ENCODE results near the gene VPS13D. TPM values are rescaled to one million over a fixed set of nuclear protein-coding genes. Genes with fewer than 3 reads are reported as not detected.

Gene VPS13D
- total RNA-seq, 2 donors from 2014 or later, result 54.0 to 63.3 TPM

- H3K4me3 ChIP-seq, result no peak overlapping the region
- H3K27ac ChIP-seq, result no peak overlapping the region
- DNase-seq (no peak), ATAC-seq (no peak)
- H3K36me3 ChIP-seq (replicated peaks in 1 of 2; ENCODE audit: insufficient read depth in 1 of 2, low read depth in 2 of 2), result no peaks in the 10 kb centered on the region
- no peaks in the 10 kb centered on the region for H3K27me3 ChIP-seq
- intact Hi-C loops (cut with DNase I), result no loop called here
- 61 to 69% methylated on average over 13 of the region's 13 CpGs for WGBS, 2 donors
- TF ChIP-seq CTCF (IDR thresholded peaks at IDR 0.05), result no peak
- TF ChIP-seq POLR2A (IDR thresholded peaks at IDR 0.05), result no peak
- H3K4me1 ChIP-seq, result peaks cover 13% of the 10 kb centered on the region
- H3K9me3 ChIP-seq, result no peaks in the 10 kb centered on the region
Observed at GRCh38 chr1:12229386-12229834, 420 bp upstream of the VPS13D start.

GRCh38 chr1:12230549-12231275 is 882 bp downstream of the VPS13D start:
- H3K4me1 ChIP-seq, result peaks cover 13% of the 10 kb centered on the region
- peak overlapping the region; percentile 84 to 92 (median 88) for H3K27ac ChIP-seq
- peak overlapping the region; percentile 87 to 96 for H3K4me3 ChIP-seq
- 0 to 2% methylated on average over 9 to 26 of the region's 36 CpGs for WGBS, 2 donors
- ATAC-seq (peak; percentile 82), DNase-seq (peak; percentile 78 to 85 (median 85))
- TF ChIP-seq CTCF (IDR thresholded peaks at IDR 0.05) (peak in 1 of 7 experiments; percentile 12), POLR2A (IDR thresholded peaks at IDR 0.05) (peak; percentile 13 to 60 (median 58))
- no peaks in the 10 kb centered on the region for H3K27me3 ChIP-seq
- peaks cover 0 to 2% of the 10 kb centered on the region in 2 donors for H3K36me3 ChIP-seq (replicated peaks in 1 of 2; ENCODE audit: insufficient read depth in 1 of 2, low read depth in 2 of 2)
- H3K9me3 ChIP-seq, result no peaks in the 10 kb centered on the region
- intact Hi-C loops (cut with DNase I), result no loop called here

GRCh38 chr1:12231276-12231595 is 1.4 kb downstream of the VPS13D start:
- 7 to 14% methylated on average over 4 of the region's 4 CpGs for WGBS, 2 donors
- H3K27me3 ChIP-seq, result no peaks in the 10 kb centered on the region
- no peaks in the 10 kb centered on the region for H3K9me3 ChIP-seq
- H3K4me1 ChIP-seq, result peaks cover 13% of the 10 kb centered on the region
- ATAC-seq (no peak), DNase-seq (no peak)
- intact Hi-C loops (cut with DNase I), result no loop called here
- TF ChIP-seq POLR2A (IDR thresholded peaks at IDR 0.05), result no peak
- no peak for TF ChIP-seq CTCF (IDR thresholded peaks at IDR 0.05)
- peaks cover 0 to 2% of the 10 kb centered on the region in 2 donors for H3K36me3 ChIP-seq (replicated peaks in 1 of 2; ENCODE audit: insufficient read depth in 1 of 2, low read depth in 2 of 2)
- H3K4me3 ChIP-seq, result peak overlapping the region; percentile 87 to 96
- H3K27ac ChIP-seq, result peak overlapping the region; percentile 84 to 92 (median 88)

GRCh38 chr1:12232221-12232620 is 2.4 kb downstream of the VPS13D start:
- peak in 2 of 4 donors; percentile 9 to 15 for DNase-seq
- peaks cover 13% of the 10 kb centered on the region for H3K4me1 ChIP-seq
- 88 to 89% methylated on average over 2 of the region's 2 CpGs for WGBS, 2 donors
- H3K9me3 ChIP-seq, result no peaks in the 10 kb centered on the region
- intact Hi-C loops (cut with DNase I), result no loop called here
- H3K4me3 ChIP-seq, result no peak overlapping the region
- ATAC-seq, result no peak
- H3K27ac ChIP-seq, result no peak overlapping the region
- TF ChIP-seq CTCF (IDR thresholded peaks at IDR 0.05) (no peak), POLR2A (IDR thresholded peaks at IDR 0.05) (no peak)
- H3K27me3 ChIP-seq, result no peaks in the 10 kb centered on the region
- peaks cover 0 to 4% of the 10 kb centered on the region in 2 donors for H3K36me3 ChIP-seq (replicated peaks in 1 of 2; ENCODE audit: insufficient read depth in 1 of 2, low read depth in 2 of 2)

- no peak for ATAC-seq
- H3K4me3 ChIP-seq, result no peak overlapping the region
- H3K36me3 ChIP-seq (replicated peaks in 1 of 2; ENCODE audit: insufficient read depth in 1 of 2, low read depth in 2 of 2), result peaks cover 0 to 17% of the 10 kb centered on the region in 2 donors
- intact Hi-C loops (cut with DNase I), result no loop called here
- DNase-seq, result peak in 1 of 4 donors; percentile 8
- H3K27ac ChIP-seq, result no peak overlapping the region
- no peaks in the 10 kb centered on the region for H3K27me3 ChIP-seq
- no peaks in the 10 kb centered on the region for H3K9me3 ChIP-seq
- no peaks in the 10 kb centered on the region for H3K4me1 ChIP-seq
- WGBS, 2 donors, result 63 to 69% methylated on average over 2 of the region's 2 CpGs
- no peak for TF ChIP-seq POLR2A (IDR thresholded peaks at IDR 0.05)
- peak in 4 of 7 experiments; percentile 6 to 32 (median 24) for TF ChIP-seq CTCF (IDR thresholded peaks at IDR 0.05)
Observed at GRCh38 chr1:12244078-12244477, 14.2 kb downstream of the VPS13D start.

Measured in body of pancreas (tissue), 4 donors.